HG03575 (cell line): Measurements from ENCODE around the gene KATNAL2.
A peak's percentile ranks its signal among the peaks of the same experiment; 100 is the strongest.

Source experiments
- ATAC-seq: cut with Tn5 transposase; IDR thresholded peaks from one replicate; pipeline ENCODE4 v1.9.1; 2021; ENCODE audit not compliant: unreplicated experiment, insufficient number of reproducible peaks, low FRiP score; ENCODE audit errors: extremely low read depth

The KATNAL2 gene, protein sequence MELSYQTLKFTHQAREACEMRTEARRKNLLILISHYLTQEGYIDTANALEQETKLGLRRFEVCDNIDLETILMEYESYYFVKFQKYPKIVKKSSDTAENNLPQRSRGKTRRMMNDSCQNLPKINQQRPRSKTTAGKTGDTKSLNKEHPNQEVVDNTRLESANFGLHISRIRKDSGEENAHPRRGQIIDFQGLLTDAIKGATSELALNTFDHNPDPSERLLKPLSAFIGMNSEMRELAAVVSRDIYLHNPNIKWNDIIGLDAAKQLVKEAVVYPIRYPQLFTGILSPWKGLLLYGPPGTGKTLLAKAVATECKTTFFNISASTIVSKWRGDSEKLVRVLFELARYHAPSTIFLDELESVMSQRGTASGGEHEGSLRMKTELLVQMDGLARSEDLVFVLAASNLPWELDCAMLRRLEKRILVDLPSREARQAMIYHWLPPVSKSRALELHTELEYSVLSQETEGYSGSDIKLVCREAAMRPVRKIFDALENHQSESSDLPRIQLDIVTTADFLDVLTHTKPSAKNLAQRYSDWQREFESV

DNA sequence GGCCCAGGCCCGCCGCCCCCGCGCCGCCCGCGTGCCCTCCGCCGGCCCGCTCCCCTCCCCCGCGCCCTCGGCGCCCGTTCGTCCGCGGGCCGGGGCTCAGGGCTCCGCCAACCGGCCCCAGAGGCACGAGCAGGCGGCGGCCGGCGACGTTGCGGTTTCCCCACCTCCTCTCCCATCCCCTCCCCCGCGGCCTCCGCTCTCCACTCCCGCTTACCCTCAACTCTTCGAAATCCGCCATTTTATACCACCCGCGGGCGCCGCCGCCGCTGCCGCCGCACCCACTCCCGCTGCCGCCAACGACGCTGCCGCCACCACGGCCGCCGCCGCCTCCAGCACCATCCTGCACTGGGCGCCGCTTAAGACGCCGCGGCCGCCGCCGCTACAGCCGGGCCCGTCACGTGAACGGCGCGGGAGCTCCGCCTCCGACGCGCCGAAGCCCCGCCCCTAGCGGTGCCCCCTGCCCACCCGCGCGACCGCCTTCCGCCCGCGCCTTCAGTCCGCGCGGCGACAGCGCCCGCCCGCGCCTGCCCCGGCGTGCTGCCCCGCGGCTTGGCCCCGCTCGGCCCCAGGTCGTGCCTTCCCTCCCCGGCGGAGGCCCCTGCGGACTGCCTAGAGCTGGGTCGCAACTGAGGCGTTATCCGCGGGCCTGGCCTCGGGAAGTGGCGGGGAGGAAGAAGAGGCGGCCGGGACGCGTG lies at the start of gene KATNAL2, which contains the start of gene PIAS2:
KATNAL2 (plus strand) TSS at position 495 of the 695 bp plus-strand sequence. CDS start 29,271 bp downstream, outside the sequence.
PIAS2 (minus strand) TSS at position 400 of the 695 bp plus-strand sequence; CDS start at position 238, 162 bp downstream.
- ATAC-seq = no peak

DNA sequence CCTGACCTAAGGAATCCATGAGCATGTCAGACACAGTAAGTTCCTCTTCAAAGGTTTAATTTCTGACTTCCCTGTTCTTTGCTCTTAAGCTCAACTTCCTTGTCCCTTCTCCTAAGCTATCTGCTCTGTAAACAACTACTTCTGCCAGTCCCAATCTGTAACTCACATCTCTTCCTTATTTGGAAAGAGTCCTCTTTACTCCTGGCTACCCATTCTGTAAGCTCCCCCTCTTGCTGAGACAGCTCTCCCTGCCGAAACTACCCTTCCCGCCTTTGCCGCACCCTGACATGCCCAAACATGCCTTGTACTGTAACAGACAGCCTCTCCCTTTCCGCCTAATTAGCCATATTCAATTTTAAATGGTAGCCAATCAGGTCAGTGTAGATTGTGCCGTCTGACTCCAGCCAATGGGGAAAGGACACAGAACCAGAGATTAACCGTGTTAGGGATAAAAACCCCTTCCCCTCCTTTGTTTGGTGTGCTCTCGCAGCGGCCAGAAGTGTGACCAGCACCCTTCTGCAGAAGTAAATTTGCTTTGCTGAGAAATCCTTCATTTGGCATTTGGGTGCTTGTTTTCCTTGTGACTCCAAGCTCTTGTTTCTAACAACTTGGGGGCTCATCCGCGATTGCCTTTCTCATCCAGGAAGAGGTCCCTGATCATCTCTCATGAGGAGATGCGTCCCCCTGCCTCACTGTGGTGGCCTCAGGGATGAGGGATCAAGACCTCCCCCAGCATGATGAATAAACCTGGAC lies 49.1 kb upstream of the KATNAL2 start:
- no peak for ATAC-seq

DNA sequence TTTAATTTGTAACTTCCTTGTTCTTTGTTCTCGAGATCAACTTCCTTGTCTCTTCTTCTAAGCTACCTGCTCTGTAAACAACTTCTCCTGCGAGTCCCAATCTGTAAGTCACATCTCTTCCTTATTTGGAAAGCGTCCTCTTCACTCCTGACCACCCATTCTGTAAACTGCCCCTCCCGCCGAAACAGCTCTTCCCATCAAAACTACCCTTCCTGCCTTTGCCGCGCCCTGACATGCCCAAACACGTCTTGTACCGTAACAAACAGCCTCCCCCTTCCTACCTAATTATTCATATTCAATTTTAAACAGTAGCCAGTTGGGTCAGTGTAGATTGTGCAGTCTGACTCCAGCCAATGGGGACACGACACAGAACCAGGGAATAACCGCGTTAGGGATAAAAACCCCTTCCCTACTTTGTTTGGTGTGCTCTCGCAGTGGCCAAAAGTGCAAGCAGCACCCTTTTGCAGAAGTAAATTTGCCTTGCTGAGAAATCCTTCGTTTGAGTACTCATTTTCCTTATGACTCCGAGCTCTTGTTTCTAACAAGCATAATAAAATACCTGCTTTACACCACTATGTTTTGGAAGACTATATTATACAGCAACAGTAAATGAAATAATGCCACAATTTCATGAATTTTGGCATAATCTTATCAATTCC lies 39.9 kb upstream of the KATNAL2 start:
- ATAC-seq = no peak

DNA sequence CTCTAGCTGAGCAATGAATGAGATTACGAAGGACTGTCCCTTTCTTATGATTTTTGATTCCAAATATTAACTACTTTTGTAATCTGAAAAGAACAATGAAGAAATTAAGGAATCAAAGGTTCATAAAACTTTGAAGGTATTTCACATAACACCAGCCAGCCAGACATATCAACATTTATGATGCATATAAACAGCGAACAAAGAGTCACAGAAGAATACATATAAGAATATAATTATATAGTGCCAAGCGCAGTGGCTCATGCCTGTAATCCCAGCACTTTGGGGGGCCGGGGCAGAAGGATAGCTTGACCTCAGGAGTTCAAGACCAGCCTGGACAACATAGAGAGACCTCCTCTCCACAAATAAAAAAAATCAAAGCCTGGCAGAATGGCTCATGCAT lies 34.2 kb upstream of the KATNAL2 start:
- no peak for ATAC-seq

DNA sequence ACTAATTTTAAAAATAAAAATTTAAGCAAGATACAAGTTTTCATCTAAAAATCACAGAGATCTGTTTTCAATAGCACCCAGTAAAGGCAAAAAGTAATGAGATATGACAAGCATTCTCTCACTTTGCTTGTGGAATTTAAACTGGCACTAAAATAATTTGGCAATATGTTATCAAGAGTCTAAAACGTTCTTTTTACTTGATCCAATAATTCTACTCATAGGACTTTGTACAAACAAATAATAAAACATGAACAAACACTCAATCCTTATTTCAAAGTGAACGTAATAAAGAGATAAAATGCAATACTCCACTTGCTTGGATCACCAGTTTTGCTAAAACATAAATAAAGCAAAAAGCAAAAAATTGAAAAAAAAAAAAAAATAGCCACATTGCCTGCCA lies 30.5 kb upstream of the KATNAL2 start:
- no peak for ATAC-seq

DNA sequence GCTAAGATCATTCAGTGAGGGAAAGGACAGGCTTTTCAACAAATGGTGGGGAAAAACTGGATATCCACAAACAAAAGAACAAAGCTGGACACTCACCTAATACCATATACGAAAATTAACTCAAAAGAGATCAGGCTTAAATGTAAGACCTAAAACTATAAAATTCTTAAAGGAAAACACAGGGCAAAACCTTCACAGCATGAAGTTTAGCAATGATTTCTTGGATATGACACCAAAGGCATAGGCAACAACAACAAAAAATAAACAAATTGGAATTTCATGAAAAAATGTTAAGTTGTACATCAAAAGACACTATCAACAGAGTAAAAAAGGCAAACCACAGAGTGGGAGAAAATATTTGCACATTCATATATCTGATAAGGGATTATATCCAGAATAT lies 28.4 kb upstream of the KATNAL2 start:
- ATAC-seq = no peak

DNA sequence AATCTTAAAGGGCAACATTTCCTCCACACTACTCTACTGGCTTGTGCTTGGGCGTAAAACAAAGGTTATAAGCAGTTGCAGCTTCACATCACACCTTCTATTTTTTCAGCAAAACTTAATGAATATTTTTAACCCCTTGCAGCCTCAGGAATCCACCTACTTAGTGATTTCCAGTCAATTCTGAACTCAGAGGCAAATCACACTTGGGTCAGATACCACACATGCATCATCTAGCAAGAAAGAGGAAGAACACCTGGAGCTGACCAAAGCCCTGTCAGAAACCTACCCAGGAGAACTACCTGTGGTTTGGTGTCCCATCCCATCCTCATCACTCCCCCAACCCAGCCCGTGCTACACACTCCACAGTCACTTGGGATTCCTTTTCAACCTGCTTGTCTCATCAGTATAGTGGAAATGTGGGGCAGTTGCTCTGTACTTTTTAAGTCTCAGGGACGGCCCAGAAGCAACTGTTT lies 25.6 kb upstream of the KATNAL2 start:
- peak; percentile 56 for ATAC-seq

DNA sequence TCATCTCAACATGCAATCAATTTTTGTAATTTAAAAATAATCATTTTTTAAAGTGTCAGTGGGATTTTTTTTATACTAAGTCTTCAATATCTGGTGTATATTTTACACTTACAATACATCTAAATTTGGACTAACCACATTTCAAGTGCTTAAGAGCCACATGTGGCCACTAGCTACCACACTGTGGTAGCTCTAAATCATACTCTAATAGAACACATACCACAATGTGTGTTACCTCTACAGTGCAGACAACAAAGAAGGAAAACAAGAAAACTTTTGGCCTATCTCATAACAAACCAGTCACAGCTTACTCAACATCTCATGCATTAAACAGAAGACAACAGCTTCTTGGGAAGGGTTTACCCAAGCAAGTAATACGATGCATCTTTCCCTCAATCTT lies 24.6 kb upstream of the KATNAL2 start:
- no peak for ATAC-seq

DNA sequence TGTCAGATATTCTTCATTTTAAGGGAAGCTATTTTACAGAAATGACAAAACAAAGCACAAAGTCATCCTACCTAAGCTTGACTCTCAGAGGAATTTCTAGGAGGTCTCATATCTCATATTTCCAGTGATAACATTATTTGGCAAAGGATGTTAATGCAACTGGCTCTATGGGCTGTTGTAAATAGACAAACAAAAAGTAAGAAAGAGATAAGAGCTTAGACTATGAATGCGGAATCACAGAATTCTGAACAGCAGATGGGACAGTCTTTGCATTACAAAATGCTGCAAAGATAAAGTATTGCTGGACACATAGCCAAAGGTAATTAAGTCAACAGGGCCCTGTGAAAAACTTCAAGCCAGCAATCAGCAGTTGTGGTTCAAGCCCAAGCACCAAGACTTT lies 24.0 kb upstream of the KATNAL2 start:
- ATAC-seq = no peak

DNA sequence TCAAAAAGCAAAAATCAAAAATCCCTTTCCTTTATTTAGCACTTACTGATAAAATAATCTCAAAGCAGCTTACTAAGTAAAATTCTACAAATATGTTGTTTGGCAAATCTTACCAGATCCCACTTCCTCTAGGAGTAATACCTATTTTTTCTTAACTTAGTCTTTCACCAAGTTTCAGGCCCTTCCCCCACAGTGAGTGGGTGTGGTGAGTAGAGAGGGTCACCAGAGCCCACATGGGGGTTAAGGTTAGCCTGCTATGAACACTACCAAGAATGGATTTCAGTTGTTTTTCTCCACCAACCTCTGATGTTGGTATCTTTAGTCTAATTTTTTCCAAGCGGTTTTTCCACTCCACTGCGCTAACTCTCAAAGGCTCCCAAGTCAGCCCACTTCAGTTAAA lies 23.3 kb upstream of the KATNAL2 start:
- no peak for ATAC-seq

DNA sequence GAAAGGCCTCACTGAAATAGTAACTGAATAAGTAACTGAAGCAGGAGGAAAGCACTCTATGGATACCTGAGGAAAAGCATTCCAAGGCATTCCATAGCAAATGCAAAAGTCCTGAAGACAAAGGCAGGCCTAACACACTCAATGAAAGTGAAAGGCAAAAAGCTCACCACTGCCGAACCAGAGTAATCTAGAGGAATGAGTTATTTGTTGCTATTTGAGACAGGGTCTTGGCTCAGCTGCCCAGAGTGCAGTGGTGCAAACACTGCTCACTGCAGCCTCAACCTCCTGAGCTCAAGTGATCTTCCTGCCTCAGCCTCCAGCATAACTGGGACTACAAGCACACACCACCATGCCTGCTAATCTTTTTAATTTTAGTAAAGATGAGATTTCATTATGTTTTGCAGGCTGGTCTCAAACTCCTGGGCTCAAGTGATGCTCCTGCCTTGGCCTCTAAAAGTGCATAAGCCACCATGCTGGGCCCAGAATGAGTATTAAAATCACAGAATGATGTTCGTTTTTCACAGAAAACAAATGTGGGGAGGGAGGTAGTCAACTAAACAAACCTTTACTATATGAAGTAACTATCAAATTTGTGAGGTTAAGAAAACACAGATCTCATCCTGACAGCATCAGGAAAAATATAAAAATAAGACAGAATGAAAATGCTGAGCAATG lies 18.0 kb upstream of the KATNAL2 start:
- ATAC-seq = peak; percentile 55

DNA sequence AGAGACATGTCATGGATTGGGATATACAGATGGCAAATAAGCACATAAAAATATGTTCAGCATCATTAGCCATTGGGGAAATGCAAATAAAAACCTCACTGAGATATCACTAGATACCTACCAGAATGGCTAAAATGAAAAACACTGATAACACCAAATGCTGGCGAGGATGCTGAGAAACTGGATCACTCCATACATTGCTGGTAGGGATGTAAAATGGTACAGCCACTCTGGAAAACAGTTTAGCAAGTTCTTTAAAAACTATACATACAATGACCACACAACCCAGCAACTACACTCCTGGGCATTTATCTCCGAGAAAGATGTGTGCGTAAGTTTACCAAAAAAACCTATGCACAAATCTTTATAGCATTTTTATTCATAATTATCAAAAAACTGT lies 14.0 kb upstream of the KATNAL2 start:
- no peak for ATAC-seq

DNA sequence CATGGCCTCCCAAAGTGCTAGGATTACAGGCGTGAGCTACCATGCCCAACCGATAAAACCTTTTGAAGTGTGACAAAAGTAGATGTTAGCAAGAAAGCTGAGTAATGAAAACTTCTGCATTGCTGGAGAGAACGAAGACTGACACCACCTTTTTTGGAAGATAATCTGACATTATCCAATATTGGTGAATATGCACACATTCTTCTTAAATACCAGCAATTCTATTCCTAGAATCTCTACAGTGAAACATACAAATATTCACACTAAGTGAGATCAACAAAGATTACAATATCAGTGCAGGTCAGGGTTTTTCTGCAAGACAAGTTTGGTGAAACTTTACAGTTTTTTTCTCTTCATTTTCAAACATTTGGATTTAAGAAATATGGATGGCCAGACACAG lies 7.9 kb upstream of the KATNAL2 start:
- ATAC-seq = no peak

DNA sequence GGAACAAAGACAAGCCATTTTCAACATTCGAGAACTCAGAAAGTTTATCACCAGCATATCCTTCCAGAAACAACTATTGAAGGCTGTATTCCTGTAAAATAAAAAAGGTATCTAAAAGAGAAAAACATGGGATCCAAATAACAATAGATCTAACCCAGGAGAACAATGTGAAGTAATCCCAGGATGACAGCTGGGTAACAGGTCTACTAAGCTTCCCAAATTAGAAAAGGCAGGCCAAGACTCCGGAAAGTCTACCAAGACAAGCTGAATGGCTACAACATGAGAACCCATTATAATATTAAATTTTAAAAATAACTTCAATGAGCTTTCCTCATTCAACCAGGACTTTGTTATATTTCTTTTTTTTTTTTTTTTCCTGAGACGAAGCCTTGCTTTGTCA lies 6.5 kb upstream of the KATNAL2 start:
- no peak for ATAC-seq

DNA sequence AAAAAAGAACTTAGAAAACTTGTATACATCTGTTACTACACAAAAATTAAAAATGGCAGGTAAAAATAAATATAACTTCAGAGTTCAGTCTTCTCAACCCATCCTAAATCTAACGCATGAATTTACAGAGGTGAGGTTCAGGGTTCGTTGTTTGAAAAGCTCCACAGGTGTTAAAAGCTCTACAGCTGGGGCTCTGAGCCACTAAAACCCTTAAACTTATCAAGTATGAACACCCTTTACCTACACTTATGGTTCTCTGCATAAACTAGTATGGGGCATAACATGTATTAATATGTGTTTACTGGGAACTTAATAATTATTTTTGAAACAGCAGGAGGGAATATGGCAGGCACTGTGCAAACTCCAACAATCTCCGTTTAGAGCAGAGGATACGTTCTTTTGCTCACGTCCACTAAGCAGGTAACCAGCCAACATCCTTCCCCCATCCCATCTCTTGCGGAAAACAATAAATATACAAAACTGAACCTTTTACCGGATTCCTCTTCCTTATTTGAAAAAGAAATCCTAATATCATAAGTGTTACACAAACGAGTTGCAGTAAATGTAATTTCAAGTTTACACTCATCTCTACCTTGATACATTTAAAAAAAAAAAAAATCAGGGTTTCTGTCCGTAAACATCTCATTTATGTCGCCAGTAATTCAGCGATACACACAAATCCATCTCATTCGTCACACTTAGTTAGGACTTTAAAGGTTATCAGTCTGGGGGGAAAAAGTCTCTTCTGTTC lies 1.4 kb upstream of the KATNAL2 start:
- no peak for ATAC-seq

DNA sequence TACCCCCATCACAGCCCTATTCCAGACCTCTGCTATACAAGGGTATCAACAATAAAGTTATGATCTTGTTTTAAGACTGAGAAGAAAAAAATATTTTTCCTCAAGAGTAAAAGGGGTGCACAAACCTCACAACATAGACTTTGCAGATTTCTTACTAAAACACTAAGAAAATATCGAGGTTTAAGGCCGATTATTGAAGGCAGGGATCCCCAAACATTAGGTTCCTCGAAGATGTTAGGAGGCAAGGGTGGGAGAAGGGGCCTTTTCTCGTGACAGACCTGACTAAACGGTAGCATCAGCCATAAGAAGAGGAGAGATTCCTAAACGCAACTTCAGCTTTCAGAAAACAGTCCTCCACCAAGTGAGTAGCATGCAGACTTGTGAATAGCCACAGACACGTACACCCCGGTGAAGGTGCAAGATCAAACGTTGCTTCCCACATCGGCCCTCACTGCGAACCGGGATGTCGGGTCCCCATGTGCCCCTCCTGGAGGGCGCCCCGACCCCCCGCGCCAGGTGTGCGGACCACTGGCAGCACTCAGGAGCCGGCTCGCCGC lies 773 bp upstream of the KATNAL2 start:
- no peak for ATAC-seq

DNA sequence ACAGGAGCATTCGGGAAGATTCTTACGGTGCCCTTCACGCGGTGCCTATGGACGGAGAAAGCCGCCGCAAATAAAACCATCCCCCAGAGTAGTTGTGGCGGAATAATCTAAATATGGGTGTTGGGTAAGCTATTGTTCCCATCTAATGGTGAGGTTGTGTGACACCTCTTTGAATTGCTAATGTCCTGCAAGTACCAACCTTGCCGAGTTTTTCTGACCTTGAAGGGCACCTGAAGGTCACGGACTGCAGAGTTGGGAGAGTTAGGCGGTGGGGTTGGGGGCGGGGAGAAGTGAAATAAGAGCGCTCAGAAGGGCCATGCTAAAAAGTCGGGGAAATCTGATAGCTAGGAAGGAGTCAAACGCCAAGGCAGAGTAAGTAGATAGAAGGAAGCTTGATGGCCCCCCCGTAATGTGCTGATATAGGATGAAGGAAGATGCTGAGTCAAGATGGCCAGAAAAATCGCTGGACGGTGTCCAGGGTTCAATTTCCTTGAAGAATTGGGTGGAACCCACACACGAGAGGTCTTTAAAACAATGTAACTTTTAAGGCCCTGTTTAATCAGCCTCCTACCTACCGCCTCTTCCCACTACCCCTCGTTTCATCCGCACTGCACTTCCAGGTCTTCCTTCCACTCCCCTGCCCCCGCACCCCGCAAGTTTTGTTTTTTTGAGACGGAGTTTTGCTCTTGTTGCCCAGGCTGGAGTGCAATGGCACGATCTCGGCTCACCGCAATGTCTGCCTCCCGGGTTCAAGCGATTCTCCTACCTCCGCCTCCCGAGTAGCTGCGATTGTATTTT lies 600 bp downstream of the KATNAL2 start:
- no peak for ATAC-seq
